Activated CD8-positive, alpha-beta memory T cell treated with anti-CD3 and anti-CD28 coated beads, Interleukin-2, amount 10 ng/mL, durations not matched to agents 7 days and 5 days (primary cell): Measurements from ENCODE around the gene SYK. TPM values are rescaled to one million over a fixed set of nuclear protein-coding genes. Genes with fewer than 3 reads are reported as not detected.

ENCODE experiments used
- ATAC-seq: fragments of 150-1000 bp; cut with Tn5 transposase; one replicate; pipeline ENCODE4 v1.10.0; 2021; ENCODE audit warnings: moderate library complexity
- CTCF ChIA-PET: fragments of 350-600 bp; sonication (Branson Sonifier 250); formaldehyde crosslinking; loops from one replicate; lab custom pipeline; 2021; ENCODE audit warnings: antibody characterized with exemption; lab: Charles Lee
- DNase-seq: peaks from one replicate; pipeline ENCODE4 v3.0.0-alpha.2; 2020
- H3K27ac Mint-ChIP-seq: one replicate; pipeline ENCODE4 v1.8.0; 2021; ENCODE audit warnings: mild to moderate bottlenecking, mixed read lengths
- H3K27me3 Mint-ChIP-seq: one replicate; pipeline ENCODE4 v1.8.0; 2021; ENCODE audit warnings: mixed read lengths
- H3K36me3 Mint-ChIP-seq: one replicate; pipeline ENCODE4 v1.8.0; 2021; ENCODE audit warnings: mild to moderate bottlenecking, mixed read lengths
- H3K4me1 Mint-ChIP-seq: one replicate; pipeline ENCODE4 v1.8.0; 2021; ENCODE audit warnings: mixed read lengths
- H3K4me3 Mint-ChIP-seq: one replicate; pipeline ENCODE4 v1.8.0; 2021; ENCODE audit warnings: mild to moderate bottlenecking, moderate library complexity, mixed read lengths
- H3K9me3 Mint-ChIP-seq: one replicate; pipeline ENCODE4 v1.8.0; 2022; ENCODE audit warnings: low read depth, mixed read lengths
- total RNA-seq, 2 experiments: library from RNA; stranded (reverse); gene quantifications; one replicate each; pipeline ENCODE4 v1.2.3, GENCODE V29; 2021

The SYK gene
- total RNA-seq, 2 experiments from 2014 or later, result 0.26 to 0.28 TPM

GRCh38 chr9:90904706-90905478, 103.3 kb downstream of the SYK start:
- CTCF ChIA-PET, result interaction anchor here (2.0 kb wide), 1 partner anchor 10 kb away, joined by 14 read pairs; no protein-coding TSS in a partner anchor
- Mint-ChIP-seq H3K36me3 (no peaks in the 10 kb centered on the region), H3K27me3 (peaks cover 23% of the 10 kb centered on the region), H3K4me3 (no peak overlapping the region), H3K9me3 (no peaks in the 10 kb centered on the region), H3K4me1 (no peaks in the 10 kb centered on the region), H3K27ac (no peak overlapping the region)
- DNase-seq (no peak), ATAC-seq (no peak)

- CTCF ChIA-PET, result interaction anchor here (2.0 kb wide), 1 partner anchor 9 kb away, joined by 14 read pairs; no protein-coding TSS in a partner anchor
- Mint-ChIP-seq H3K9me3 (no peaks in the 10 kb centered on the region), H3K27ac (no peak overlapping the region), H3K36me3 (no peaks in the 10 kb centered on the region), H3K4me1 (no peaks in the 10 kb centered on the region), H3K4me3 (no peak overlapping the region), H3K27me3 (peaks cover 23% of the 10 kb centered on the region)
- no peak for ATAC-seq
- no peak for DNase-seq
Measured at GRCh38 chr9:90905822-90906221, 104.2 kb downstream of the SYK start.

GRCh38 chr9:90906316-90907055, 104.9 kb downstream of the SYK start:
- no peak overlapping the region for H3K4me3 Mint-ChIP-seq
- no peaks in the 10 kb centered on the region for H3K9me3 Mint-ChIP-seq
- peaks cover 23% of the 10 kb centered on the region for H3K27me3 Mint-ChIP-seq
- ATAC-seq, result no peak
- no peak for DNase-seq
- H3K4me1 Mint-ChIP-seq, result no peaks in the 10 kb centered on the region
- CTCF ChIA-PET, result interaction anchor here (2.0 kb wide), 1 partner anchor 9 kb away, joined by 14 read pairs; no protein-coding TSS in a partner anchor
- no peak overlapping the region for H3K27ac Mint-ChIP-seq
- no peaks in the 10 kb centered on the region for H3K36me3 Mint-ChIP-seq

GRCh38 chr9:90907056-90907445, 105.4 kb downstream of the SYK start:
- DNase-seq, result peak; percentile 16
- CTCF ChIA-PET, result interaction anchor here (2.0 kb wide), 1 partner anchor 8 kb away, joined by 14 read pairs; no protein-coding TSS in a partner anchor
- no peaks in the 10 kb centered on the region for H3K4me1 Mint-ChIP-seq

GRCh38 chr9:90907790-90908189, 106.2 kb downstream of the SYK start:
- Mint-ChIP-seq H3K9me3 (no peaks in the 10 kb centered on the region), H3K4me1 (no peaks in the 10 kb centered on the region), H3K36me3 (no peaks in the 10 kb centered on the region), H3K27me3 (peaks cover 23% of the 10 kb centered on the region), H3K27ac (no peak overlapping the region), H3K4me3 (no peak overlapping the region)
- CTCF ChIA-PET, result no interaction called here
- ATAC-seq (no peak), DNase-seq (no peak)

More at GRCh38 chr9:90907056-90907445, 105.4 kb downstream of the SYK start:
- Mint-ChIP-seq H3K36me3 (no peaks in the 10 kb centered on the region), H3K4me3 (no peak overlapping the region), H3K27me3 (peaks cover 23% of the 10 kb centered on the region), H3K27ac (no peak overlapping the region), H3K9me3 (no peaks in the 10 kb centered on the region)
- ATAC-seq, result no peak

GRCh38 chr9:90909225-90909624, 107.6 kb downstream of the SYK start:
- Mint-ChIP-seq H3K9me3 (no peaks in the 10 kb centered on the region), H3K27me3 (peaks cover 20% of the 10 kb centered on the region), H3K36me3 (no peaks in the 10 kb centered on the region), H3K4me1 (no peaks in the 10 kb centered on the region), H3K4me3 (no peak overlapping the region), H3K27ac (no peak overlapping the region)
- CTCF ChIA-PET, result no interaction called here
- ATAC-seq (no peak), DNase-seq (peak; percentile 35)

GRCh38 chr9:90909747-90910283, 108.2 kb downstream of the SYK start:
- Mint-ChIP-seq H3K4me1 (peaks cover 3% of the 10 kb centered on the region), H3K9me3 (no peaks in the 10 kb centered on the region), H3K27me3 (peaks cover 18% of the 10 kb centered on the region), H3K36me3 (no peaks in the 10 kb centered on the region), H3K4me3 (no peak overlapping the region), H3K27ac (no peak overlapping the region)
- ATAC-seq (no peak), DNase-seq (no peak)
- CTCF ChIA-PET, result no interaction called here

GRCh38 chr9:90914196-90914595, 112.6 kb downstream of the SYK start:
- H3K27ac Mint-ChIP-seq, result no peak overlapping the region
- no peak overlapping the region for H3K4me3 Mint-ChIP-seq
- H3K4me1 Mint-ChIP-seq, result peaks cover 7% of the 10 kb centered on the region
- no peak for ATAC-seq
- H3K9me3 Mint-ChIP-seq, result no peaks in the 10 kb centered on the region
- no peak for DNase-seq
- no peaks in the 10 kb centered on the region for H3K27me3 Mint-ChIP-seq
- CTCF ChIA-PET, result interaction anchor here (0.6 to 3.7 kb wide), 42 partner anchors 8 to 857 kb away, joined by 3 to 113 read pairs (median 4); partner anchors contain the start of gene NFIL3
- H3K36me3 Mint-ChIP-seq, result no peaks in the 10 kb centered on the region

GRCh38 chr9:90914868-90915483, 113.4 kb downstream of the SYK start:
- H3K4me3 Mint-ChIP-seq, result no peak overlapping the region
- no peak overlapping the region for H3K27ac Mint-ChIP-seq
- DNase-seq (peak; percentile 83), ATAC-seq (peak; percentile 94)
- H3K36me3 Mint-ChIP-seq, result no peaks in the 10 kb centered on the region
- H3K9me3 Mint-ChIP-seq, result no peaks in the 10 kb centered on the region
- H3K27me3 Mint-ChIP-seq, result no peaks in the 10 kb centered on the region
- CTCF ChIA-PET, result interaction anchor here (0.6 to 3.7 kb wide), 72 partner anchors 8 to 1079 kb away, joined by 3 to 113 read pairs (median 4); partner anchors contain the start of gene NFIL3
- peaks cover 7% of the 10 kb centered on the region for H3K4me1 Mint-ChIP-seq

GRCh38 chr9:90915693-90916092, 114.1 kb downstream of the SYK start:
- DNase-seq, result peak; percentile 58

GRCh38 chr9:90916147-90916734, 114.6 kb downstream of the SYK start:
- Mint-ChIP-seq H3K4me3 (no peak overlapping the region), H3K36me3 (no peaks in the 10 kb centered on the region), H3K27ac (no peak overlapping the region), H3K4me1 (peaks cover 7% of the 10 kb centered on the region), H3K9me3 (no peaks in the 10 kb centered on the region), H3K27me3 (no peaks in the 10 kb centered on the region)
- CTCF ChIA-PET, result interaction anchor here (0.7 to 3.7 kb wide), 36 partner anchors 10 to 817 kb away, joined by 3 to 113 read pairs (median 4); partner anchors contain the start of gene NFIL3
- ATAC-seq (no peak), DNase-seq (no peak)

More at GRCh38 chr9:90915693-90916092, 114.1 kb downstream of the SYK start:
- Mint-ChIP-seq H3K9me3 (no peaks in the 10 kb centered on the region), H3K27me3 (no peaks in the 10 kb centered on the region), H3K4me3 (no peak overlapping the region), H3K36me3 (no peaks in the 10 kb centered on the region), H3K4me1 (peaks cover 7% of the 10 kb centered on the region), H3K27ac (no peak overlapping the region)
- ATAC-seq, result no peak
- CTCF ChIA-PET, result interaction anchor here (0.7 to 3.7 kb wide), 58 partner anchors 10 to 1079 kb away, joined by 3 to 113 read pairs (median 4); partner anchors contain the start of gene NFIL3

GRCh38 chr9:90919883-90920282, 118.3 kb downstream of the SYK start:
- no peak for ATAC-seq
- H3K9me3 Mint-ChIP-seq, result no peaks in the 10 kb centered on the region
- peaks cover 3% of the 10 kb centered on the region for H3K4me1 Mint-ChIP-seq
- H3K36me3 Mint-ChIP-seq, result no peaks in the 10 kb centered on the region
- peaks cover 3% of the 10 kb centered on the region for H3K27me3 Mint-ChIP-seq
- H3K27ac Mint-ChIP-seq, result no peak overlapping the region
- H3K4me3 Mint-ChIP-seq, result no peak overlapping the region
- CTCF ChIA-PET, result no interaction called here
- no peak for DNase-seq
